ENCODE results near the gene POU2AF2.

Gene POU2AF2

GRCh38 chr11:111299101-111300026 is 53.8 kb downstream of the POU2AF2 start:
- no peak for TF ChIP-seq JUND (IDR thresholded peaks at IDR 0.05; ENCODE audit: low read depth)
- peak; percentile 74 to 77 for DNase-seq (ENCODE audit: low read depth in 1 of 2, low spot score in 1 of 2)
- in situ Hi-C loops (cut with HindIII; ENCODE audit: low pct_unique_long_range_greater_than_20kb, low sequenced_read_pairs) = loop anchor here (25.0 kb wide), 1 partner anchor 138 kb away; no protein-coding TSS in a partner anchor

GRCh38 chr11:111300569-111300968 is 55.0 kb downstream of the POU2AF2 start:
- TF ChIP-seq JUND (IDR thresholded peaks at IDR 0.05; ENCODE audit: low read depth) = no peak
- in situ Hi-C loops (cut with HindIII; ENCODE audit: low pct_unique_long_range_greater_than_20kb, low sequenced_read_pairs) = no loop called here
- DNase-seq (ENCODE audit: low read depth in 1 of 2, low spot score in 1 of 2) = no peak

- in situ Hi-C loops (cut with HindIII; ENCODE audit: low pct_unique_long_range_greater_than_20kb, low sequenced_read_pairs) = no loop called here
- no peak for TF ChIP-seq JUND (IDR thresholded peaks at IDR 0.05; ENCODE audit: low read depth)
- peak in 1 of 2 experiments; percentile 84 for DNase-seq (ENCODE audit: low read depth in 1 of 2, low spot score in 1 of 2)
These were observed 55.7 kb downstream of the POU2AF2 start for GRCh38 chr11:111301004-111301841.

- TF ChIP-seq JUND (IDR thresholded peaks at IDR 0.05; ENCODE audit: low read depth) = no peak
- DNase-seq (ENCODE audit: low read depth in 1 of 2, low spot score in 1 of 2) = no peak
- in situ Hi-C loops (cut with HindIII; ENCODE audit: low pct_unique_long_range_greater_than_20kb, low sequenced_read_pairs) = no loop called here
These were observed 56.3 kb downstream of the POU2AF2 start for GRCh38 chr11:111301842-111302118.

GRCh38 chr11:111302298-111302697 is 56.8 kb downstream of the POU2AF2 start:
- in situ Hi-C loops (cut with HindIII; ENCODE audit: low pct_unique_long_range_greater_than_20kb, low sequenced_read_pairs) = no loop called here
- DNase-seq (ENCODE audit: low read depth in 1 of 2, low spot score in 1 of 2) = peak in 1 of 2 experiments; percentile 41

GRCh38 chr11:111303461-111303860 is 57.9 kb downstream of the POU2AF2 start:
- DNase-seq (ENCODE audit: low read depth in 1 of 2, low spot score in 1 of 2) = peak; percentile 86 to 98
- peak; percentile 92 for TF ChIP-seq JUND (IDR thresholded peaks at IDR 0.05; ENCODE audit: low read depth)

More at GRCh38 chr11:111302298-111302697, 56.8 kb downstream of the POU2AF2 start:
- TF ChIP-seq JUND (IDR thresholded peaks at IDR 0.05; ENCODE audit: low read depth) = no peak

GRCh38 chr11:111305162-111305802 is 59.8 kb downstream of the POU2AF2 start:
- DNase-seq (ENCODE audit: low read depth in 1 of 2, low spot score in 1 of 2) = peak in 1 of 2 experiments; percentile 62
- in situ Hi-C loops (cut with HindIII; ENCODE audit: low pct_unique_long_range_greater_than_20kb, low sequenced_read_pairs) = no loop called here
- no peak for TF ChIP-seq JUND (IDR thresholded peaks at IDR 0.05; ENCODE audit: low read depth)

More at GRCh38 chr11:111303461-111303860, 57.9 kb downstream of the POU2AF2 start:
- in situ Hi-C loops (cut with HindIII; ENCODE audit: low pct_unique_long_range_greater_than_20kb, low sequenced_read_pairs) = no loop called here

- in situ Hi-C loops (cut with HindIII; ENCODE audit: low pct_unique_long_range_greater_than_20kb, low sequenced_read_pairs) = no loop called here
- no peak for DNase-seq (ENCODE audit: low read depth in 1 of 2, low spot score in 1 of 2)
- no peak for TF ChIP-seq JUND (IDR thresholded peaks at IDR 0.05; ENCODE audit: low read depth)
These were observed 60.4 kb downstream of the POU2AF2 start for GRCh38 chr11:111305876-111306275.

GRCh38 chr11:111306321-111306720 is 60.8 kb downstream of the POU2AF2 start:
- in situ Hi-C loops (cut with HindIII; ENCODE audit: low pct_unique_long_range_greater_than_20kb, low sequenced_read_pairs) = no loop called here
- no peak for TF ChIP-seq JUND (IDR thresholded peaks at IDR 0.05; ENCODE audit: low read depth)
- DNase-seq (ENCODE audit: low read depth in 1 of 2, low spot score in 1 of 2) = peak in 1 of 2 experiments; percentile 78

GRCh38 chr11:111307472-111308108 is 62.1 kb downstream of the POU2AF2 start:
- peak in 1 of 2 experiments; percentile 69 for DNase-seq (ENCODE audit: low read depth in 1 of 2, low spot score in 1 of 2)
- TF ChIP-seq JUND (IDR thresholded peaks at IDR 0.05; ENCODE audit: low read depth) = no peak
- in situ Hi-C loops (cut with HindIII; ENCODE audit: low pct_unique_long_range_greater_than_20kb, low sequenced_read_pairs) = no loop called here

GRCh38 chr11:111308140-111308539 is 62.6 kb downstream of the POU2AF2 start:
- no peak for DNase-seq (ENCODE audit: low read depth in 1 of 2, low spot score in 1 of 2)
- in situ Hi-C loops (cut with HindIII; ENCODE audit: low pct_unique_long_range_greater_than_20kb, low sequenced_read_pairs) = no loop called here
- TF ChIP-seq JUND (IDR thresholded peaks at IDR 0.05; ENCODE audit: low read depth) = no peak

All from T47D (cell line).